Measurements from ENCODE around the gene LZTR1.
"Not testable (repeated sequence)": the region's sequence is repeated elsewhere in the genome, so short reads cannot be mapped to it uniquely, and the experiment has no call there.

LZTR1 gene

DNA sequence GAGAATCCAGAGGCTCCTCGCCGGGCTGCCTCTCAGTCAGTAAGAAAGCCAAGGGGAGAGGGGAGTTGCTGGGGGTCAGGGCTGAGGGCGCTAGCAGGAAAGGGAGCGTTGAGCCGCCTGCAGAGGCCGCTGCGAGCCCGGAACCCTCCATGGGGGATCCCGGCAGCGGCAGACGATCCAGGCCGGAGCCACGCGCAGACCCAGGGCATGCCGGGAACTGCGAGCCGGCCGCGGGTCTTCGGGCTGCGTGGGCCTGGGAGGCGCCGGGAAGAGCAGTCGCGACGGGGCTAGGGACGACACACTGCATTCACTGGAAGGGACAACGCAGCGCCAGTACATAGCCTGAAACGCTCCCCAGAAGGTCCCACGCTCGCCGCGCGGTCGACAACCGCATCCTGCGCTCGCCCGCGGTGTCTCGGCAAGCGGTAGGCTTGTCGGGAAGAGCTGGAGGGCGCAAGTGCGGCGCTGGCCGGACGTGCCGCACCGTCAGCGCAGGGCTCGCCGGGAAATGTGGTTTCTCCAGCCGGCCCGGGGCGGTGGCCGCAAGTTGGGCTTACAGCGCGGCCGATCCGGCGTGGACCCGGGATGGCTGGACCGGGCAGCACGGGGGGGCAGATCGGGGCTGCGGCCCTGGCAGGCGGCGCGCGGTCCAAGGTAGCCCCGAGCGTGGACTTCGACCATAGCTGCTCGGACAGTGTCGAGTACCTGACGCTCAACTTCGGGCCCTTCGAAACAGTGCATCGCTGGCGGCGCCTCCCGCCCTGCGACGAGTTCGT, at the start of gene LZTR1:
Gene LZTR1, plus strand, starts transcription at position 511 of the 776 bp plus-strand sequence. Its CDS starts 75 bp downstream, at position 586.
- peak; percentile 93 for DNase-seq

DNA sequence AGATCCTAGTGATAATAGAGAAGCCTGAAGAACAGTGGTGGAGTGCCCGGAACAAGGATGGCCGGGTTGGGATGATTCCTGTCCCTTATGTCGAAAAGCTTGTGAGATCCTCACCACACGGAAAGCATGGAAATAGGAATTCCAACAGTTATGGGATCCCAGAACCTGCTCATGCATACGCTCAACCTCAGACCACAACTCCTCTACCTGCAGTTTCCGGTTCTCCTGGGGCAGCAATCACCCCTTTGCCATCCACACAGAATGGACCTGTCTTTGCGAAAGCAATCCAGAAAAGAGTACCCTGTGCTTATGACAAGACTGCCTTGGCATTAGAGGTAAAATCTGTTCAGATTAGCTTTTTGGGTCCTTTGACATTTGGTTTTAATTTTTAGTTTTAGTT, 48.2 kb upstream of the LZTR1 start:
- DNase-seq: no peak

DNA sequence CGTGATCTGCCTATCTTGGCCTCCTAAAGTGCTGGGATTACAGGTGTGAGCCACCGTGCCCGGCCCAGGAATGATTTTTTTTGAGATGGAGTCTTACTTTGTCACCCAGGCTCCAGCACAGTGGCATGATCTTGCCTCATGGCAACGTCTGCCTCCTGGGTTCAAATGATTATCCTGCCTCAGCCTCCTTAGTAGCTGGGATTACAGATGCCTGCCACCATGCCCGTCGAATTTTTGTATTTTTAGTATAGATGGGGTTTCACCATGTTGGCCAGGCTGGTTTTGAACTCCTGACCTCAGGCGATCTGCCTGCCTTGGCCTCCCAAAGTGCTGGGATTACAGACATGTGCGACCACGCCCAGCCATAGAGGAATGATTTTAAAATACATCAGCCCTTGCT, 47.0 kb upstream of the LZTR1 start:
- DNase-seq: not testable (repeated sequence)

DNA sequence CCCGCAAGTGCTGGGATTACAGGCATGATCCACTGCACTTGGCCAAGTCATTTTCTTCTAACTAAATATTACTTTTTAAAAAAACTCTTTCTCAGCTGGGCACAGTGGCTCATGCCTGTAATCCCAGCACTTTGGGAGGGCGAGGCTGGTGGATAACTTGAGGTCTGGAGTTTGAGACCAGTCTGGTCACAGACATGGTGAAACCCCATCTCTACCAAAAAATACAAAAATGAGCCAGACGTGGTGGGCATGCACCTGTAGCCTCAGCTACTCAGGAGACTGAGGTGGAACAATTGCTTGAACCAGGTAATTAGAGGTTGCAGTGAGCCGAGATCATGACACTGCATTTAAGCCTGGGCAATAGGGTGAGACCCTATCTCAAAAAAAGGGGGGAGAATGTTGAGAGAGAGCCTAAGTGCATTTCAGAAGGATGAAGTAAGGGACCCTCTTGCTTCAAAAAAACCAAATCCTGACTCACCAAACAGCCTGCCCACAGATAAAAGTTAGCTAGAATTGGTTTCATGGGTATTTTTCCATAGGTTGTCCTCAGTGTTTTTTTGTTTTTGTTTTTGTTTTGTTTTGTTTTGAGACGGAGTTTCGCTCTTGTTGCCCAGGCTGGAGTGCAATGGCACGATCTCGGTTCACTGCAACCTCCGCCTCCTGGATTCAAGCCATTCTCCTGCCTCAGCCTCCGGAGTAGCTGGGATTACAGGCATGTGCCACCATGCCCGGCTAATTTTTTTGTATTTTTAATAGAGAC, 46.1 kb upstream of the LZTR1 start:
- not testable (repeated sequence) for DNase-seq

DNA sequence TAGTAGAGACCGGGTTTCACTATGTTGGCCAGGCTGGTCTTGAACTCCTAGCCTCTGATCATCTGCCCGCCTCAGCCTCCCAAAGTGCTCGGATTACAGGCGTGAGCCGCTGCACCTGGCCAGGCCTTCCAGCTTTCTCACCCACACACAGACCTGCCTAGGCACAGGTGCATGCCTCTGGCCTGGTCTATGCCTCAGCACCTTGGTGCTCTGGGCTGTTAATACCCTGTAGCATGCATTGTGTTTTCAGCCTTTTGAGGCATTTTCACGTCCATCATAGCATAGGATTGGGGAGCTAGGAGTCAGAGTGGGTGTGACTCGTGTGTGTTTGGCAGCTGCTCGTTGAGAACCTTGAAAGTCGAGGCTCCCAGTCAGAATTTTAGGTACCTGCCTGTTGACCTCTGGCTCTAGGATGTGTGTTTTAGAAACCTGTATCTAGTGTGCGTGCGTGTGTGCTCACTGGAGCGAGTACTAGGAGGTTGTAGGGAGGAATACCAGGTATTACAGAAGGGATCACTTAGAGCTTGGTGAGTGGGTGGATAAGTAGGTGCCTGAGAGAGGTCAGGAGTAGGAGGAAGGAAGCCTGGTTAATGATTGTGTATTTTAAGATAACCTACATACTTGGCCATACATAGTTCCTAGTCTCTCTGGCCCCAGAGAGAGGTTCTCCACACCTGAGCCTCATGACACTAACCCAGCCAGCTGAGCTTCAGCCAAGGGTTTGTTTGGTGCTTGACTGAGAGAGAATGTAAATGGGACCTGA, 44.9 kb upstream of the LZTR1 start:
- DNase-seq: no peak

DNA sequence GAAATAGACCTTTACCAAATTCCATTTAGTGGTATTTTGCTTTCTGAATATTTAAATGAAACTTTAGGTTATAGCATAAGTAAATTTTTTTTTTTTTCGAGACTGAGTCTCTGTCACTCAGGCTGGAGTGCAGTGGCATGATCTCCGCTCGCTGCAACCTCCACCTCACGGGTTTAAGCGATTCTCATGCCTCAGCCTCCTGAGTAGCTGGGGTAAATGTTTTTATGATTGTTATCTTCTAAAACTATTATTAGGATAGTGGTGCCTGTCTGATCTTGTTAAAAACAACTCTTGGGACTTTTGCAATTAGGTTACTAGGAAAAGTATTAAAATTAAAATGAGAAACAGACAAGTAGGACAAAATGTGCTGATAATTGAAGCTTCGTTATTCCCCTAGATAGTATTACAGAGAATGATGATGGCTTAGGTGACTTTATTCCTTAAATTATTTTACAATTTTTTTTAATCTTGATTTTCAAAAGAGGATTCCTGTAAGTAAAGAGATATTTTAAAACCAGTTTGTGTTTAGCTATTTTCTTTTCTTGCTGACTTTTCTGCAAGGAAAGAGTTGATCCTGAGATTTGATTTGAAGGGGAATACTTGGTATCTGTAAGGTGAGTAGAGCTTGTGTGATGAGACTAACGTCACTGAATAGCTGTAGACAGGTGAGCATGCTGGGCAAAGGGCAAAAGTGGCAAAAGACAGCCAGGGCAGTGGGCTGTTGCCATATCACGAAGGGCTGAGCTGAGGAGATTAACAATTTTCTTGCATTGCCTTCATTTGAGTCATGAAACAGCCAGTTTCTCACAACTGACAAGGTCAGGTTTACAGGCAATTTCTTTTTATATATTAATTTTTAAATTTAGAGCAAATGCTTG, 44.1 kb upstream of the LZTR1 start:
- no peak for DNase-seq

DNA sequence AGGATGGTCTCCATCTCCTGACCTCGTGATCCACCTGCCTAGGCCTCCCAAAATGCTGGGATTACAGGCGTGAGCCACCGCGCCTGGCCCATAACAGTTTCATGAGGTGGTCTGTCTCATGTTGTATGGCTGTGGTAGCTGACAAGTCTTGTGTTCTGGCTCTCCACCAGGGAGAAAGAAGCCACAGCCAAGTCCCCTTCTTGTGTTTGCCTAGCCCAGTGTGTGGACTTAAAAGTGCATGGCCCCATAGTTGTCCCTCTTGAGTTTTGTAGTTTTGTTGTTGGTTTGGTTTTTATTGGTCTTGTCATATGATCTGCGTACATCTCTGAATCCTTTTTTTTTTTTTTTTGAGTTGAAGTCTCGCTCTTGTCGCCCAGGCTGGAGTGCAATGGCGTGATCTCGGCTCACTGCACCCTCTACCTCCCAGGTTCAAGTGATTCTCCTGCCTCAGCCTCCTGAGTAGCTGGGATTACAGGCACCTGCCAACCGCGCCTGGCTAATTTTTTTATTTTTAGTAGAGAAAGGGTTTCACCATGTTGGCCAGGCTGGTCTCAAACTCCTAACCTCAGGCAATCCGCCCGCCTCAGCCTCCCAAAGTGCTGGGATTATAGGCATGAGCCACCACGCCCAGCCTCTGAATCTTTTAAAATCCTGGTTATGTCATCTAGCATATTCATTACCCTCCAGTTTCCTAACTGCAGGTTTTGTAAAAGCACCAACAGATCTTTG, 42.5 kb upstream of the LZTR1 start:
- DNase-seq: not testable (repeated sequence)

DNA sequence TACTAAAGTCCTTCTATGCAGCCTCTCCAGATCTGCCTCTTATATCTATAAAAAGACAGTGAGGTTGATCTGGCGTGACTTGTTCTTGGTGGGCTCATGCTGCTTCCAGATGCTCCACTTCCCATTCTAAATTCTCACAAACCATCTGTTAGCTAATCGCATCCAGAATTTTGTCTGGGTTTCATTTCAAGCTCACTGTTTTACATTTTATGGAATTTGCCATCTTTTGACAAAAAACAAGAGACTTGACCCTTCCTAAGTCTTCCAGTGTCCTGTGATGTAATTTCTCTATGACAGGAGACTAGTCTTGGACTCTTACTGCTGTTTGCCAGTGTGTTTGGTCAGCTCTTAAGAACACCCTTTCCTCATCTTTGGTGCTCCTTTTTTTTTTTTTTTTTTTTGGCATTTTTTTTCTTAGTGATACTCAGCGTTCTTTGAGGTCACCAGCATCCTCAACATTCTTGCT, 41.9 kb upstream of the LZTR1 start:
- DNase-seq: peak; percentile 56

DNA sequence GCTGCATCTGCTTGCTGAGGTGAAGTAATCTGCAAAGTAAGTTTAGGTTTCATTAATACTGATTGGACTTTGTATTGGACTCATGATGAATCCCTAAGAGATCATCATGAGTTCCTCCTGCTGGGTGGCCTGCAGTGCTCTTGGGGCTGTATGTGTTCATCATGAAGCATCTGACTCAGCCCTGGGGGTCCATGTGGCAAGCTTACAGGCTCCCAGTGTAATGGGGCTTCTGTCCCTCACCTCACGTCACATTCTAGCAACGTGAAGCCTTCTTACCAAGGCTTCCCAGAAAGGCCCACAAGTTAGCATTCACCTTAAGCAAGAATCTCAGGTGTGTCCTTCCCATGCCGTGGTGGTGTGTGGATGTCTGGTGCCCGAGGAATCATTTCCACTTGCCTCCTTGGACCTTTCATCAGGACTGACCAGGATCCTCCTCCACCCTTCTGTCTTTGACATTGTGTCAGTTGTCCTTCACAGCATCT, 41.2 kb upstream of the LZTR1 start:
- DNase-seq: no peak

DNA sequence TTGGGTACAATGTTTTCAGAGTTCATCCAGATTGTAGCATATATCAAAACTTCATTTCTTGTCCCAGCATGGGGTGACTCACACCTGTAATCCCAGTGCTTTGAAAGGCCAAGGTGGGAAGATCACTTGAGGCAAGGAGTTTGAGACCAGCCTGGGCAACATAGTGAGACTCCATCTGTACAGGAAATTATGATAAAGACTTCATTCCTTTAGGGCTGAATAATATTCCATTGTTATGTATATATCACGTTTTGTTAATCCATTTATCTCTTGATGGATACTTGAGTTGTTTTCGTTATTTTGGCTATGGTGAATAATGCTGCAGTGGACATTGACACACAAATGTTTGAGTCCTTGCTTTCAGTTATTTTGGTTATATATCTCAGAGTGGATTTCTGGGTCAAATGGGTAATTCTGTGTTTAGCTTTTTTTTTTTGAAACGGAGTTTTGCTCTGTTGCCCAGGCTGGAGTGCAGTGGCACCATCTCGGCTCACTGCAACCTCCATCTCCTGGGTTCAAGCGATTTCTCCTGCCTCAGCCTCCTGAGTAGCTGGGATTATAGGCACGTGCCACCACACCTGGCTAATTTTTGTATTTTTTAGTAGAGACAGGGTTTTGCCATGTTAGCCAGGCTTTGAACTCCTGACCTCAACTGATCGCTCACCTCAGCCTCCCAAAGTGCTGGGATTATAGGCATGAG, 39.7 kb upstream of the LZTR1 start:
- DNase-seq: not testable (repeated sequence)

DNA sequence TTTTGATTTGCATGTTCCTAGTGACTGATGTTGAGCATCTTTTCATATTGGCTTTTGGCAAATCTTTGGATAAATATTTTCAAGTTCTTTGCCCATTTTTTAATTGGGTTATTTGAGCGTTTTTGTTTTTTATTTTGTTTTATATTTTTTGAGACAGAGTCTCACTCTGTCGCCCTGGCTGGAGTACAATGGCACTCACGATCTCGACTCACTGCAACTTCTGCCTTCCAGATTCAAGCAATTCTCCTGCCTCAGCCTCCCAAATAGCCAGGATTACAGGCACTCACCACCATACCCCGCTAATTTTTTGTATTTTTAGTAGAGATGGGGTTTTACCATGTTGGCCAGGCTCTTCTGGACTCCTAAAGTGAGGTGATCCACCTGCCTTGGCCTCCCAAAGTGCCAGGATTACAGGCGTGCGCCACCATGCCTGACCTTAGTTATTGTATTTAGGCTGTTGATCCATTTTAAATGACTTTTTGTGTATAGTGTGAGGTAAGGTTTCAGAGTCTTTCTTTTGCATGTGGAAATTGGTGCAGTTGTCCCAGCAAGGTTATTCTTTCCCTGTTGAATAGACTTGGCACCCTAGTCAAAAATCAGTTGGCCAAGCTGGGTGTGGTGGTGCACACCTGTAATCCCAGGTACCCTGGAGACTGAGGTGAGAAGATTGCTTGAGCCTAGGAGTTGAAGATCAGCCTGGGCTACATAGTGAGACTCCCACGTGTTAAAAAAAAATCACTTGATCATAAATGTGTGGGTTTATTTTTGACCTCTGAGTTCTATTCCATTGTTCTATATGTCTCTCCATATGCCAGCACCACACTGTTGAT, 38.8 kb upstream of the LZTR1 start:
- DNase-seq: no peak

DNA sequence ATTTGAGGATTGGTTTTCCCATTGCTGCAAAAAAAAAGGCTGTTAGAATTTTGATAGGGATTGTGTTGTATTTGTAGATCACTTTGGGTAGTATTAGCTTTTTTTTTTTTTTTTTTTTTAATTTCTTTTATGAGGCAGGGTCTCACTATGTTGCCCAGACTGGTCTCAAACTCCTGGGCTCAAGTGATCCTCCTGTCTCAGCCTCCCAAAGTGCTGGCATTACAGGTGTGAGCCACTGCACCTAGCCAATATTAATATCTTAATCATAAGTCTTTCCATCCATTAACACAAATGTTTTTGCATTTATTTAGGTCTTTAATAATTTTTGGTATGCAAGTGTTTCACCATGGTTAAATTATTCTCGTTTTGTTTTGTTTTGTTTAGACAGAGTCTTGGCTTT, 38.1 kb upstream of the LZTR1 start:
- DNase-seq: no peak

DNA sequence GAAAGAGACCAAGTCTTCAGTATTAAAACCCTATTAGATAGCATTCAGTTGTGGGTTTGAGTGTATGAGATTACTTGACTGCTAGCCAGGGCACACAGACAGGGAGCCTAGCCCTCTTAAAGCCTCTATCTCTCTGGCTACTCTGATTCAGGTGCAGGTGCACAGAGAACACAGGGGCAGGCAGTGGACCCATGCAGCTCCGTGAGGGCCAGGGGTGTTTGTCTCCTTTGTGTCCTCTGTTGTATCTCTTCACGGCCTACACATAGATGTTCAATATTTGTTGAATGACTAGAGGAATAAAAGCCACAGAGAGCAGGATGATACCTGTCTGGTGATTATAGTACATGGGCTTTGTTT, 36.5 kb upstream of the LZTR1 start:
- no peak for DNase-seq

DNA sequence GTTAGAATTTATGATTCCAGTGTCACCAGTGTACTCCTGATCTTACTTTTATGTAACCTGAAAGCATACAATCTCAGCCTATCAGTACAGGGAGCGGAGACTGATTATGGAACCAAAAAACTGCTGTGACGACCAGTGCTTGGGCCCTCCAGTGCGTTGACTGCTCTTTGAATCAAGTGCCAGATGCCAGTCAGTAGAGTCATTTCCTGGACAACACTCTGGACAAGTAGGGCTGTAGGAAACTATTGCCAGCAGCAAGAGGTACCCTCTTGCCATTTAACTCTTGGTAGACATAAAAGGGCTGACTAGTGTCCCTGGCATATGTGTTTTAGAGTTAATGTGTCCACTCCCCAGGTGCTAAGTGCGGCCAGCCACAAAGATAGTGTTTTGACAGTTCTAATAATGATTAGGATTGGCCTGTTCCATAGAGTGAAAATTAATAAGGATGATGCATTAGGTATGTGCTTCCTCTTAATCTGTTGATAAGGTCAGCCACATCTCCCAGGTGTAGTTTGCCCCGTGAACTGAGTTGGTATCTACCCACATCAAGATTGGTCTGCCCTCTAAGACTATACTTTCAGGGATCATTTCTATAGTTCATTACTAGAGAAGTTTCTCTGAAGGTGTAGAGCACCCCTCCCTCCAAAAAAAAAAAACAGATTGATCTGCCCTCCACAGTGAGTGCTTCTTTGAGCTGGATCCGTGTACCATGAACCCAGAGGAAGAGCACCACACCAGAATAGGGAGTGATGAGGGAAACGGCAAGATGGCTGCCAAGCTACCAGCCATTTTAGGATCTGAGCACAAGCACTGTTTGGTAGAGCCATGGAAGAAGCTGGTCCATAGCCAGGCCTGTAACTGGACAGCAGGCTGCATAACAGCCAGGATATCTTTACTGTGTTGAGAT, 35.8 kb upstream of the LZTR1 start:
- no peak for DNase-seq

DNA sequence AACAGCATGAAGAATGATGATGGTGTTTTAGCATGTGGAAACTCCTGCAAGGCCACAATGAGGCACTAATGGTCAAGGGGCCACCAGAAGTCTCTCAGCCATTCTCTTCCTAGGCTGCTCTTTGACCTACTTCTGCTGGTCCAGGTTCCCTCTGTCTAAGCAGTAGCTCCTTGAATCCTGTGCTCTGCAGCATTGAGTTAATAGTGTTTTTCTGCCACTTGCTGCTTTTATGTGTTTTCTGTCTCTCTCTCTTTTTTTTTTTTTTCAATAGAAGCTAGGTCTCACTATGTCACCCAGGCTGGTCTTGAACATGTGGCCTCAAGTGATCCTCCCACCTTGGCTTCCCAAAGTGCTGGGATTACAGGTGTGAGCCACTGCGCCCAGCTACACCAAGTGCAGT, 35.1 kb upstream of the LZTR1 start:
- DNase-seq: no peak

DNA sequence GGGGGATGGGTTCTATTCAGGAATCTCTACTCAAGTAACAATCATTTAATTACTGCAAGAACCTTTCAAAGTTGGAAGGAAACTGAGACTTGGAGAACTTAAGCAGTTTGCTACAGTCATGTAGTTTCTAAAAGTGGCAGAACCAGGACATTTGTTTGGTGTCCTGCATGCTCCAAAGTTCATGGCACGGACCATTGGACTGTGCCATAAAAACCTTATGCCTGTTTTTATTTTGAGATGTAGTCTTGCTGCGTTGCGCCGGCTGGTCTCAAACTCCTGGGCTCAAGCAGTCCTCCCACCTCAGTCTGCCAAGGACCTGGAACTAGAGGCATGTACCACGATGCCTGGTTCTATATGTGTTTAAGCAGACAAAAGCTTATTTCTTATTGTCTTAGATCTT, 33.6 kb upstream of the LZTR1 start:
- DNase-seq: no peak

DNA sequence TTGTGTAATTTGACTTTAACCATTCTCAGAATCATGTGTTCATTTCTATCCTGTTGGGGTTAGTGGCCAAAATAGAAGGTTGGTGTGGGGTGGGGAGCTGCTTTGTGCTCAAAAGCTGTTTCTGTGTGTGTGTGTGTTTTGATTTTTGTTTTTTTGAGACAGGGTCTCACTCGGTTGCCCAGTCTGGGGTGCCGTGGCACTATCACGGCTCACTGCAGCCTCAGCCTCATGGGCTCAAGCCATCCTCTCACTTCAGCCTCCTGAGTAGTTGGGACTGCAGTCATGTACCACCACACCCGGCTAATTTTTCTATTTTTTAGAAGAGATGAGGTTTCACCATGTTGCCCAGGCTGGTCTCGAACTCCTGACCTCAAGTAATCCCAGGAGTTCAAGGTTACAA, 33.1 kb upstream of the LZTR1 start:
- DNase-seq: no peak

DNA sequence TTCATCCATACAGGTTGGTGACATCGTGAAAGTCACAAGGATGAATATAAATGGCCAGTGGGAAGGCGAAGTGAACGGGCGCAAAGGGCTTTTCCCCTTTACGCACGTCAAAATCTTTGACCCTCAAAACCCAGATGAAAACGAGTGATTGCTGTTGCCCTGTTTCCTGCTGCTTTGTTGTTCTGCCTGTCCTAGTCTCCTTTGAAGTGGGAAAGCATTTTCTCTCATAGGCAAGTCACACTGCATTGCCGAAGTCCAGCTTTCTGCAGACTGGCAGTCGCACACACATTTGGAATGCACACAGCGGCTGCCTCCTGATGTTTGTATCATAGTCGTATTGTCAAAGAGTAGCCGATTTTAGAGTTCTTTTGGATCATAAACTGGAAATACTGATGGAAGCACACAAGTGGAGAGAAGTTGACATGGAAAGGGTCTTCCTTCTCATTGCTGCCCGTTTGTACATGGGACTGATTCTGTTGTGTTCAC, 32.4 kb upstream of the LZTR1 start:
- DNase-seq: no peak

All from eye (tissue), 1 donor.